Measurements from ENCODE around the gene GPS1.
"Not testable (repeated sequence)": the region's sequence is repeated elsewhere in the genome, so short reads cannot be mapped to it uniquely, and the experiment has no call there.

GPS1 gene

DNA sequence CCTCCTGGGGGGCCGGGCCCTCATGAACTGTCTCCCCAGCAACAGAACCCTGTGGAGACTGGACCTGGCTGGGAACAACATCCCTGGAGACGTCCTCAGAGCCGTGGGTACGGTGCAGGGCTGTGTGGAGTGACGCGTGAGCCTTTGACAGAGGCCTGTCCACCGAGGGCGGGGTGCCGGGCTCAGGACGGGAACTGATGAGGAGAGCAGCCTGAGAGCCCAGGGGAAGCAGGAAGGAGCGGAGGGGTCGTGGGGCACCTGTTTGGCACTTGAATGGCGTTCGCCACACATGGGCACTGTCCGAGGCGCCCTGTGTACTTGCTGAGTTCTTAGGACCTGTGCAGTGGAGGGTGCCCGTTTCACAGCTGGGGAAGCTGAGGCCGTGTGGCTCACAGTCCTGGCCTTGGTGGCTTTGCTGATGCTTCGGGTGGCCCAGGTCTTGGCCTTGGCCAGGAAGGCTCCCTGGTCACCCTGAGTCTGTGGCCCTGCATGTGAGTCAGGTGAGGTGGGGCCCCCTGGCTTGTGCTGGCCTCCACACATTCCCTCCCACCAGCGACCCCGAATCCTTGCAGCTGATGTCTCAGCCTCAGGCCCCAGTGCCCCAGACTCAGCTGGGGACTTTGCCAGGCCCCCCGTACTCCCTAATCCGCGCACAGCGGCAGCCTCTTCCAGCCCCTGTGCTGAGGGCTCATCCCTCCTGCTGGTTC lies 26.1 kb upstream of the GPS1 start:
- no peak for DNase-seq (ENCODE audit: extremely low read depth in 1 of 2, low read depth in 1 of 2)

DNA sequence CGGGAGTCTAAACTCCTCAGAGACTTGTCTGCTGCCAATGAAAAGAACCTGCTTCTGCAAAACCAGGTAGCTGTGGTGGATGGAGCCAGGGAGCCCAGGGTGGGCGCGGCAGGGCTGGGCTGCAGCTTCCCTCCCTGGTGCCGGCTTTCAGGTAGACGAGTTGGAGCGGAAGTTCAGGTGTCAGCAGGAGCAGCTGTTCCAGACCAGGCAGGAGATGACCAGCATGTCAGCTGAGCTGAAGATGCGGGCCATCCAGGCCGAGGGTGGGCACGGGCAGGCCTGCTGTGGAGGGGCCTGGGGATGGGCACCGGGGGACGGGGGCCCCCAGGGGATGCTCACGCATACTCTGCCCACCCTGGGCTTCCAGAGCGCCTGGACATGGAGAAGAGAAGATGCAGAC lies 23.5 kb upstream of the GPS1 start:
- no peak for DNase-seq (ENCODE audit: extremely low read depth in 1 of 2, low read depth in 1 of 2)

DNA sequence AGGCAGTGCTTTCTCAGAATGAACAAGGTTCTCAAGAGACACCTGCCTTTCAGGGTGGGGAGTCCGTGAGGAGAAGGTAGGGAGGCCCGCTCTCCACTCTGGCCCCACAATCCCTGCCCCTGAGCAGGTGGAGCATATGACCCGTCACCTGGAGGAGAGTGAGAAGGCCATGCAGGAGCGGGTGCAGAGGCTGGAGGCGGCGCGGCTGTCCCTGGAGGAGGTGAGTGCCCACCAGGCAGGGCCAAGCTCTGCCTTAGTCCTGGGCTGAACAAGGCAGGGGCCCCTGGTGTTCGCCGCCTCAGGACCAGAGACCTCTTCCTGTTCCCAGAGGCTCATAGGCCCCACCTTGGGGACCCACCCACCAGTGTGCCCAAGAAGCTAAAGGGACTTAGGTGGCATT lies 22.7 kb upstream of the GPS1 start:
- DNase-seq (ENCODE audit: extremely low read depth in 1 of 2, low read depth in 1 of 2), result no peak

DNA sequence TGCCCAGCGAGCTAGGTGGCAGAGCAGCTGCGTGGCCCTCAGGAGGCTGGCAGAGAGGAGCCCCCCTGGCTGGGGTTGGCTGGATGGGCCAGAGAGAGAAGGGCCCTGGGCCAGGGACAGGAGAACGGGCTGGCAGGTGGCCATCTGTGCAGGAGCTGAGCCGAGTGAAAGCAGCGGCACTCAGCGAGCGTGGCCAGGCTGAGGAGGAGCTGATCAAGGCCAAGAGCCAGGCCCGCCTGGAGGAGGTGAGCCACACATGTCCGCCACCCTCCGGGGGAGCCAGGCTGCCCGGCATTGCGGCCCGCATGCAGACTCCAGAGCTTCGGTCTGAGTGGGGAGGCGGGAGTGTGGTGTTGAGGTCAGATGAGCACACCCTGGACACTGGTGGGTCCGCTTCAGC lies 22.3 kb upstream of the GPS1 start:
- DNase-seq (ENCODE audit: extremely low read depth in 1 of 2, low read depth in 1 of 2), result no peak

DNA sequence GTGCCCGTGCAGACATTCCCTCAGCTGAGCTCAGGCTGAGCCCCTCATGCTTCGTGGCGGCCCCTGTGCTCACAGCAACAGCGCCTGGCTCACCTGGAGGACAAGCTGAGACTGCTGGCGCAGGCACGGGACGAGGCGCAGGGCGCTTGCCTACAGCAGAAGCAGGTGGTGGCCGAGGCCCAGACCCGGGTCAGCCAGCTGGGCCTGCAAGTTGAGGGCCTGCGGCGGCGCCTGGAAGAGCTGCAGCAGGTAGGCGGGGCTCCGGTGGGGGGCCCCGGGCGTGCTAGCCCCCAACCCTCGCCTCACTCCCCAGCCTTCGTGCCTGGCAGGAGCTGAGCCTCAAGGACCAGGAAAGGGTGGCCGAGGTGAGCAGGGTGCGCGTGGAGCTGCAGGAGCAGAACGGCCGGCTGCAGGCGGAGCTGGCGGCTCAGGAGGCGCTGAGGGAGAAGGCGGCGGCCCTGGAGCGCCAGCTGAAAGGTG lies 21.7 kb upstream of the GPS1 start:
- no peak for DNase-seq (ENCODE audit: extremely low read depth in 1 of 2, low read depth in 1 of 2)

DNA sequence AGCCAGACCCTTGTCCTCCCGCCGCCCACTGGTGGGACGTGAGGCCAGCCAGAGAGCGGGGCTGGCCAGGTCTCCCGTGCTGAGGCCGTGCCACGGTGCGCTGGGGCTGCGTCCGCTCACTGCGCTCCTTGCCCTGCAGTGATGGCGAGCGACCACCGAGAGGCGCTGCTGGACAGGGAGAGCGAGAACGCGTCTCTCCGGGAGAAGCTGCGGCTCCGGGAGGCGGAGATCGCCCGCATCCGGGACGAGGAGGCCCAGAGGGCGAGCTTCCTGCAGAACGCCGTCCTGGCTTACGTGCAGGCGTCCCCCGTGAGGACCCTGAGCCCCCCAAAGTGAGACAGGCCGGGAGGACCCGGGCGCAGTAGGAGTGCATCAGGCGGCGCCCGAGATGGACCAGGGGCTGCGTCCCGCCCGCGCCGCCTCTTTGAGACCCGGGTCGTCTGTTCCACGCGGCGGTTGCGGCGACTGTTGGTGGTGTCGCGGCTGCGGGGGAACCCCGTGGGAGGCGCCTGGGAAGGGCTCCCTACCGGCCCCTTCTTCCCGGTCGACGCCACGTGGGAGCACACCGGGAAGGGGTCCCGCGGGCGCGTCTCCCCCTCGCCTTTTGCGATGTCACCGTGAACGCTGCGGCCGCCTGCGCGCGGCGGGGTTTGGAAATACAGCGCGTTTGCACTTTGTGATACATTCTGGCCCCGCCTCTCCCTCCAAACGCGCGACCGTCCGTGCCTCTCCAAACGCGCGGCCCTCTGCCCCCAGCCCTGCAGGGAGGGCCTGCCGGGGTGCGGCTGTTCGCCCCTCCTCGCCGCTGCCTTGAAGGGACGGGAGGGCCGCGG lies 21.0 kb upstream of the GPS1 start:
- peak; percentile 64 to 66 for DNase-seq (ENCODE audit: extremely low read depth in 1 of 2, low read depth in 1 of 2)

DNA sequence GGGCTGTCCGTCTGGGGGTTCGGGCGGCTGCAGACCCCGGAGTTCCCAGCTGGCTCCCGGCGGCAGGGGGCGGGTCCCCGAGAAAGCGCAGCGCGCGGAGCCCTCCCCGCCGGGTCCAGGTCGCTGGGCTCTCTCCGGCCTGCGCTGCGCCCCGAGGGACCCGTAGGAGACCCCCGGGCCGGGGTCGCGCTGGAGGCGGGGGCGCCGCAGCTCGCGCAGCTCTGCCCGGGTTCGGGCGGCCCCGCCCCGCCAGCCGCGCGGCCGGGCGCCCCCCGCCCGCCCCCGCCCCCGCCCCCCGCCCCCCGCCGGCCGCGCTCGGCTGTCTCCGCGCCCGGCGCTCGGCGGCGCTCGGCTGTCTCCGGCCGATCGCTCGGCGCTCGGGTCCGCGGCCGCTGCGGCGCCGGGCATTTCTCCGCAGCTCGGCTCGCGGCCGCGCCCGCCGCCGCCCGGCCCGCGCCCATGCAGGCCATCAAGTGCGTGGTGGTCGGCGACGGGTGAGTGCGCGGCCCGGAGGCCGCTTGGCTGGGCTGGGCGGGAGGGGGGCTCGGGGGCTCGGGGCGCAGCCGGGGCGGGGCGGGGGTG lies 20.3 kb upstream of the GPS1 start, which contains the start of gene RAC3:
Gene RAC3 (plus strand): TSS at position 376 of the 582 bp plus-strand sequence. CDS start 84 bp downstream, at position 460.
- DNase-seq (ENCODE audit: extremely low read depth in 1 of 2, low read depth in 1 of 2), result no peak

DNA sequence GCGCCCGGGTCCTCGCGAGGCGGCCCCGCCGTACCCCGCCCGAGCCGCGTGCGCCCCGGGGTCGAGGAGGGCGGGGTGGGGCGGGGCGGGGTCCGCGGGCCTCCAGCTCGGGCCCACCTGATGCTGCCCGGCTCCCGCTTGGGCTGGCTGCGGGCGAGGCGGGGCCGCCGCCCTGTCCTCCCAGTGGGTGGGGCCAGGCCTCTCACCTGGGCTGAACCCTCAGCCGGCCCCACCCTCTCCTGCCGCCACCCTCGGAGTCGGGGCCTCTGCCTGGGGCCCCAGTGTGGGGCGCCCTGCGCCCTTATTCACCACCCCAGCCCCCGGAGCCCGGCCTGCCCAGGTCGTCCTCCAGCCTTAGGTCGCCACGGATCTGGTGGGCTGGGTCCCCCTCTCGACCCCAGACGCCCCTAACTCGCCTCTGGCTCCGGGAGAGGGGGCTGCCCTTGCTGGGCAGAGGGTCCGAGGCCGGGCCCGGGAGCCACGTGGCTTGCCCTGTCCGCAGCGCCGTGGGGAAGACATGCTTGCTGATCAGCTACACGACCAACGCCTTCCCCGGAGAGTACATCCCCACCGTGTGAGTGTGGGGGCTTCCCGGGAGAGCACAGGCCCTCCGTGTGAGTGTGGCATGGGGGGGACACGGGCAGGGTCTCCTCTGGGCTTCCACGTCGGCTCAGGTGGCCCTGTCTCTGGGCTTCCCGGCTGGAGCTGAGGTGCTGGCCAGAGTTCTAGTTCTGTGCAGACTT lies 19.6 kb upstream of the GPS1 start:
- DNase-seq (ENCODE audit: extremely low read depth in 1 of 2, low read depth in 1 of 2), result peak in 1 of 2 donors; percentile 24

DNA sequence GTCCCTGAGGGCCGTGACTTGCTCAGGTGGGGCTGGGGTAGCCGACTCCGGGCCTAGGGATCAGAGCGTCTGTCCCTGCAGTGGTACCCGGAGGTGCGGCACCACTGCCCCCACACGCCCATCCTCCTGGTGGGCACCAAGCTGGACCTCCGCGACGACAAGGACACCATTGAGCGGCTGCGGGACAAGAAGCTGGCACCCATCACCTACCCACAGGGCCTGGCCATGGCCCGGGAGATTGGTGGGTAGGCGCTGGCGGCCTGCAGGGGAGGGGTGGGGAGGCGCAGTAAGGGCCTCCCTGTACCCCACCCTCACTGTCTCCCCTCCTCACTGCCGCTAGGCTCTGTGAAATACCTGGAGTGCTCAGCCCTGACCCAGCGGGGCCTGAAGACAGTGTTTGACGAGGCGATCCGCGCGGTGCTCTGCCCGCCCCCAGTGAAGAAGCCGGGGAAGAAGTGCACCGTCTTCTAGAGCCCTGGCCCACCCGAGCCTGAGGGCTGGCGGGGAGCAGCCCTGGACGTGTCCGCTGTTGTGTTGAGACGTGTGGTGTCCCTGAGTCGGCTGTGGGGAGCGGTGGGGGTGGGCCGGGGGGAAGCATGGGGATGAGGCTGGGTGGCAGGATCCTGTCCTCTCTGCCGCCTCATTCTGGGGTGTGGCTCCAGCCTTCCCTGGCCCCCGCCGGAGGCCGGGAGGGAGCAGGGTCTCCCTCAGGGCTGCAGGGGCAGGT lies 18.2 kb upstream of the GPS1 start:
- DNase-seq (ENCODE audit: extremely low read depth in 1 of 2, low read depth in 1 of 2), result no peak

DNA sequence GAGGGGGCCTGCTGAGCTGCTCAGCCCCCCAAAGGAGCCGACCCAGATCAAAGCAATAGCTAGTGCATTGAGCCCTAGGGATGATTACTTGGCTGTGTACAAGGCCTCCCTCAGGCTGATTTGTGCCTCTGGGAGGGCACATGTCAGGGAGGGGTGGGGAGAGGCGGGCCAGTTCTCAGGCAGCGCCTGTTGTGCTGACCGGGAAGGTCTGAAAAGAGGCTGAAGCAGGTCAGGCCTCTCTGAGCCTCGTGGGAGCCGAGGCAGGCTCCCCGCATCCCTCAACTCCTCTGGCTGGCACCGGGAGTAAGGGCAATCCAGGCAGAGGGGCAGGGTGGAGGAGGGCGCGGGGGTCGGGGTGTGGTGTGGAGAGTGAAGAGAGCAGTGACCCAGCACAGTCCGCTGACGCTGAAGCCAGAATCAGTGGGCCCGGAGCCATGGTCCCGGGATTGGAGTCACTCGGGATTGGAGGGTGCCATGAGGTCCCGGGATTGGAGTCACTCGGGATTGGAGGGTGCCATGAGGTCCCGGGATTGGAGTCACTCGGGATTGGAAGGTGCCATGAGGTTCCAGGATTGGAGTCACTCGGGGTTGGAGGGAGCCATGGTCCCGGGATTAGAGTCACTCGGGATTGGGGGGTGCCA lies 17.2 kb upstream of the GPS1 start:
- DNase-seq (ENCODE audit: extremely low read depth in 1 of 2, low read depth in 1 of 2), result no peak

DNA sequence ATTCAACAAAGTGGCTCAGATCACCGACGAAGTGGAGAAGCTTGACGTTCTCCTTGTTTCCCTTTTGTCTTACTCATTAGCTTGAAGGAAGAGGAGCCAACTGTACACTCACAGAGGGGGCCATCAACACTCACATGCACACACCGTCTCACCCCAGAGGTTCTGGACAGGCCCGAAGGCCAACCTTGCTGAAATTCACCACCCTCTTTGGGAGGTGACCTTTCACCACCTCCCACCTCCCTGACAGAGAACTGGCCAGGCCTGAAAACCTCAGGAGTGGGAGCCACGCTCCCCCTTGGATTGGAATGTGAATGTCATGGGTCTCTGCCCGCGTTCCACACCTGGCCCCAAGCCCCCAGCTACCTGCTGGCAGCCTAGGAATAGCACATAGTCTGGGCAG lies 16.2 kb upstream of the GPS1 start:
- no peak for DNase-seq (ENCODE audit: extremely low read depth in 1 of 2, low read depth in 1 of 2)

DNA sequence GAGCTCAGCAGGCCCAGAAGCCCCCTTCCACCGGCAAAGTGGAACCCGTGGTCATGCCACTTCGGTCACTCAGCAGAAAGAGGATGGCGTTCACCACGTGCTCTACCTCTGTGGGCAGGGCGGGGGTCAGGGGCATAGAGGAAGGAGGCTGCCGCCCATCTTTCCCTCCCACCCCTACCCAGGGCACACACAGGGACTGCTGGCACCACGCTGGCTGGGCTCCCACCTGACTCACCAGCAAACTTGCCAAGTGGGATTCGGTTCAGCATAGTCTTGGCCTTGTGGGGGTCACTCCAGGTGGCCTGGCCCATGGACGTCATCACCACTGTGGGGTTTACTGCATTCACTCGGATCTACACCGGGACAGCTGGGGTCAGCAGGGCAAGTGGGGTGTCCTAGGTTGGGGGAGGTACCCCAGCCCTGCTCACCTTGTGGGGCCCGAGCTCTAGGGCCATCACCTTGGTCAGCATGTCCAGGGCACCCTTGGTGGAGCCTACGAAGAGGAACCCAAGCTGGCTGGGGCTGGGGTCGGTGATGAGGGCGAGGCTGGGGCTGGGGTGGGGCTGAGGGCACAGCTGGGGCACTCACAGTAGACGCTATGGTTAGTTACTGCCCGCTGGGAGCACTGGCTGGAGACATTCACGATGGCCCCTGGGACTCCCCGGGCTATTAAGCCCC lies 15.6 kb upstream of the GPS1 start:
- no peak for DNase-seq (ENCODE audit: extremely low read depth in 1 of 2, low read depth in 1 of 2)

DNA sequence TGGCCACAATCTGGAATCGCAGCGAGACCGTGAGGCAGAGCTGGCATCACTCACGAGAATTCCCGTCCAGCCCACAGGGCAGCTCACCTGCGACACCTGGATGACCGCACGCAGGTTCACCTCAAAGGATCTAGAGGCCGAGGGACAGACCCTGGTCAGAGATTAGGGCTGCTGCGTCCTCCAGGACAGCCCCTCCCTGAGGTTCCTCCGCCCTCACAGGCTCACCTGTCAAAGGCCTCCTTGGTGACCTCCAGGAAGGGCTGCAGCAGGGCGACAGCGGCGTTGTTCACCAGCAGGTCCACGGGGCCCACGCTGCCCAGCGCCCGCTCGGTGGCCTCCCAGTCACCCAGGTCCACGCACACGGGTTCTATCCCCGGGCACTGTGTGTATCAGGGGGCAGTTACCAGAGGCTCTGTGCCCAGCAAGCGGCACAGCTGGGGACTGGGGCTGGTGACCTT lies 15.0 kb upstream of the GPS1 start:
- DNase-seq (ENCODE audit: extremely low read depth in 1 of 2, low read depth in 1 of 2), result no peak

DNA sequence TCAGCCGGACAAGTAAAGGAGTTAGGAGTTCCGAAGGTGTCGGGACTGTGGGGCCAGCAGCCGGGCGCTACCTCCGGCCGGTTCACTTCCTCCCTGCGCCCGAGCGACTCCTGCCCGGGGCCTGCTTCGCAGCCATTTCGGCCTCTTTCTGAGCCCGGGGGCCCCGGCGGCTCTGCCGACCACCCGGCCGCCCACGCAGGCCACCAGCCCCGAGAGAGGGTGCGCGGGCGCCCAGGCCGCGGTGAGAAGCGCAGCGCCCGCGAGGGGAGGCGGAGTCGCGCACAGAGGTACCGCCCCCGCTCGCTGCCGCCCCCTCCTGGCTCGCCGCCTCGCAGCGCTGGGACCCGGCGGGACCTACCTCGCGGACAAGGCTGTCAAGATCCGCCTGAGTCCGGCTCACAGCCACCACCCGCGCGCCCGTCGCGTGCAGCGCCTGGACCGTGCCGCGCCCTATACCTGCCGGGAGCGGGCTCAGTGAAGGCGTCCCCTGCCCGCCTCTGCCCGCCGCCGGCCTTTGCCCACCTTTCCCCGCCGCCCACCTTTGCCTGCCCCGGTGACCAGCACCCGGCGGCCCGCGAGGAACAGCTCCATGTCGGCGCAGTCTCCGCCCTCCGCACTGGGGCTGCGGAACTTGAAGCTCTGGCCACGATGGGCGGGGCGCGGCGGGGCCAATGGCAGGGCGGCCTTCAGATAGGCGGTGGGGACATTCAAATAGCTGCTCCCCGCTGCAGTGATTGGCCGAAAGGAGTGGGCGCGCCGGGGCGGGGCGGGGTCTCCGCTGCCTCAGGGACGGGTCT lies 14.4 kb upstream of the GPS1 start, which contains the start of gene DCXR:
Gene DCXR (minus strand): TSS at position 606 of the 797 bp plus-strand sequence. CDS start 15 bp downstream, at position 591.
- peak; percentile 94 to 96 for DNase-seq (ENCODE audit: extremely low read depth in 1 of 2, low read depth in 1 of 2)

DNA sequence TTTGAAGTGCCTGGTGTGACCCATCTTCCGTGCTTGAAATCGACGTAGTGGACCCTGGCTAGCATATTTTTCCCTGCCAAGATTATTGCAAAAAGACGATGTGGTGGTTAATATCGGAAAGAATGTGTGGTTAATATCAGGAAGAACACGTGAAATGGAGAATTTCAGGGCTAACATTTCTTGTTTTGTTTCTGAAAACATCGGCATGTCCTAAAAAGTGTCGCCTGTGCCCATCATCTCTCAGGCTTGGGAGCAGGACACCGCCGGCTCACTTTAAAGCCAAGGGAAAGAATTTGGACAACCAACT lies 13.9 kb upstream of the GPS1 start:
- no peak for DNase-seq (ENCODE audit: extremely low read depth in 1 of 2, low read depth in 1 of 2)

DNA sequence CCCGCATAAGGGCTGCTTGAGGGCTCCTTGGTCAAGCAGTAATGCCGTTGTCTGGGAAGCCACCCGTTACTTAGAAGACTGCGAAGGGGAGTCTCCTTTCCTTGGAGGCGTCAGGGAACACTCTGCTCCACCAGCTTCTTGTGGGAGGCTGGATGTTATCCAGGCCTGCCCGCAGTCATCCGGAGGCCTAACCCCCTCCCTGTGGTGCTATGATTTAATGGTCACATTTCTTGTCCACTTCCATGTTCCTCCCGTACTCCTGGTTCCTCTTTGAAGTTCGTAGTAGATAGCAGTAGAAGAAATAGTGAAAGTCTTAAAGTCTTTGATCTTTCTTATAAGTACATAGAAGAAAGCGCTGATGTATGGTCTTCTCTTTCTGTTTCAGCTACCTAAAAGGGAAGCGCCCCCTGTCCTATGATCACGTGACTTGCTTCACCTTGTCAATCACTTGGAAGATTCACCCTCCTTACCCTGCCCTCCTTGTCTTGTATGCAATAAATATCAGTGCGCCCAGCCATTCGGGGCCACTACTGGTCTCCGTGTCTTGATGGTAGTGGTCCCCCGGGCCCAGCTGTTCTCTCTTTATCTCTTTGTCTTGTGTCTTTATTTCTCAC lies 12.8 kb upstream of the GPS1 start:
- not testable (repeated sequence) for DNase-seq (ENCODE audit: extremely low read depth in 1 of 2, low read depth in 1 of 2)

DNA sequence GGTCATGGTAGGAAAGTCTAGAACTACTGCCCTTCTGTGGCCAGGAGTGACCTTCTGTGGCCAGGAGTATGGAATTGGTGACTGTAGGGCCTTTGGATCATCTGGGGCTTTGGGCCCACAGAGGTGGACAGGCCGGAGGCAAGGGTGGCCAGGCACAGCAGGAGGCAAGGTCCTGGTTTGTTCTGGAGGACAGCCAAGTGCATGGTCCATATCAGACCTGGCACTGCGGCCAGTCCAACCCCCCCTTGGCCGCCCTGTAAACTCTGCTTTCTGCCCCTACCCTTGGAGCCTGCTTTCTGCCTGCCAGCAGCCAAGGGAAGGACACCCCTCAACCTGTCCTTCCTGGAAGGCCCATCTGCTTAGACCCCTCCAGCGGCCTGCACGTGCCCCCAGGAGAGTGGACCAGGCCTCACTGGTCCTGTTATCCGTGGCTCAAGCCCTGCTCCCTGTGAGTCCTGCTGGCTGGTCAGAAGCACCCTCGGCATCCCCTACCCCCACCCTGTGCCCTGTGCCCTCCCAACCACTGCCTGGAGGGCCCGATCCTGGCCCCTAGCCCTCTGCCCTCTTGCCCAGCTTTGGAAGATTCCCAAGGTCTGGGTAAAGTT lies 11.9 kb upstream of the GPS1 start:
- DNase-seq (ENCODE audit: extremely low read depth in 1 of 2, low read depth in 1 of 2), result no peak
